ENCODE data around the gene DERL2.

DNA sequence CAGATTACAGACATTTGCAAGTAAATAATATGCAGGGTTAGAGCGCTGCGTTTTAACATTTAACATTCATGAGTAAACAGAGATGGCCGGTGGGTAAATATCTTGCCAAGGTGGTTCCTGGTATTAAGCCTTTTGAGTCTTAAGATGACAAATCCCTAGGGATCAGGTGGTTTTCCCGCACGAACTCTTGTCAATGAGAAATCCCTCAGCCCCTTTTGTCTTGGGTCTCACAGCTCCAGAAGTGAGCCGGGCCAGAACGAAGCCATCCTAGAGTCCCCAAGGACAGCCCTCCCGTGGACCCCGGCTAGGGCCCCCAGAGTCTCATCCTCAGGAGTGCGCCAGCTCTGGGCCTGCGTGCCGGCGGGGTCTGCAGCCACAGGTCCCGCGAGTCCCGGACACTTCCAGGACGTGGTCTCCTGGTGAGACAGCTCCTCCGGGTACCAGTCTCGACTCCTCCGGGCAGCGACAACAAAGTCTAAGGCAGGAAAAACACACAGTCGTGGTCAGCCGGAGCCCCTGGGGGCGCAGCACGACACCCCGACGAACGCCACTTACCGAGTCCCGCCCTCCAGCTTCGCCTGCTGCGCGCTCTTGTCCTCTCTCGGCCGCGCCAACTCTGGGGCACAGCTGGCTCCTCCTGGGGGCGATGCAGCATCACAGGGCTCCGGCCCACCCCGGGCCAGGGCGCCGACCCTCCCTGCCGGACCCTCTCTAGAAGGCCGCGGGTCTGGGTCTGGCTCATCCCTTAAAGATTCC, 13.7 kb upstream of the DERL2 start:
- TF ChIP-seq CTCF (IDR thresholded peaks at IDR 0.05) (no peak), POLR2A (IDR thresholded peaks at IDR 0.05) (no peak)

Measured in lower leg skin (tissue), 3 donors.